Esophagus (tissue), 2 donors: ENCODE measurements around the gene CEACAM5. TPM values are rescaled to one million over a fixed set of nuclear protein-coding genes. Genes with fewer than 3 reads are reported as not detected.
A peak's percentile ranks its signal among the peaks of the same experiment; 100 is the strongest.

Experiments used
- H3K27ac ChIP-seq, 2 donors: one replicate each; pipeline ENCODE4 v1.5.1; 2013; ENCODE audit warnings: low read depth in 2 of 2, mild to moderate bottlenecking in 2 of 2, inconsistent platforms in 1 of 2, low read length in 1 of 2, moderate library complexity in 1 of 2
- H3K27me3 ChIP-seq, 2 donors: one replicate each; pipeline ENCODE4 v1.6.1; 2013; ENCODE audit warnings: low read length in 2 of 2, control low read depth in 1 of 2, mild to moderate bottlenecking in 1 of 2; ENCODE audit not compliant: insufficient read depth in 2 of 2, control insufficient read depth in 1 of 2
- H3K36me3 ChIP-seq, 2 donors: one replicate each; pipeline ENCODE4 v1.6.1; 2013; ENCODE audit warnings: low read length in 1 of 2; ENCODE audit not compliant: control insufficient read depth in 2 of 2, insufficient read depth in 2 of 2
- H3K4me1 ChIP-seq, 2 donors: one replicate each; pipeline ENCODE4 v1.6.1; 2013; ENCODE audit warnings: low read length in 1 of 2; ENCODE audit not compliant: control insufficient read depth in 2 of 2, insufficient read depth in 2 of 2
- H3K4me3 ChIP-seq, 2 donors: one replicate each; pipeline ENCODE4 v1.5.1; 2013; ENCODE audit warnings: low read length in 2 of 2, mild to moderate bottlenecking in 2 of 2, low read depth in 1 of 2, moderate library complexity in 1 of 2
- H3K9me3 ChIP-seq, 2 donors: one replicate each; pipeline ENCODE4 v1.6.1; 2013; ENCODE audit warnings: mild to moderate bottlenecking in 2 of 2, low read depth in 1 of 2, low read length in 1 of 2, moderate library complexity in 1 of 2; ENCODE audit not compliant: control insufficient read depth in 2 of 2, insufficient read depth in 1 of 2
- WGBS, 2 donors: extraction: QIAGEN DNeasy Blood & Tissue Kit; methylation state at CpG; one replicate each; pipeline ENCODE4 v1.1.7; 2013; 5-methylcytosine and 5-hydroxymethylcytosine counted together
- polyA plus RNA-seq, 2 donors: library from polyadenylated mRNA; stranded (reverse); fragments of 200-250 nt; gene quantifications; one replicate each; pipeline ENCODE4 v1.2.3, GENCODE V29; 2013
- donor health status: healthy with polysubstance abuse.
- donor health status: Bipolar disorder and iron deficiency.

Gene CEACAM5
- polyA plus RNA-seq, 2 donors: 148 to 172 TPM

DNA sequence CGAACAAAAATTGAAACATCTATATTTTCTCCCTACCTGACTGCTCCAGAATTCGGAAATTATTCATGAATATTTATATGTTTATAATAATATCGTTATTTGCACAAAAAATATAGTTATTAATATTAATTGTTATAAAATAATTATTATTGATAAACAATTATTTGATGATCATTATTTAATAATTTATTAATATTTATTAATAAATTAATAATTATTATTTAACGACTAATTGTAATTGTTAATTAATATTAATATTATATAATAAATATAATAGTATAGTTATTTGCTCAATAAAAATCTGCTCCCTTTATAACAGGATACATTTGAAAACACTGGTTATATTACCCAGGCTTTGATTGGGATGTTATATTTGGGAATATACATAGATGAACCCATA is 61.2 kb downstream of the CEACAM5 start:
- 93 to 95% methylated on average over 4 of the region's 4 CpGs for WGBS, 2 donors
- Histone ChIP-seq H3K27me3 (no peaks in the 10 kb centered on the region), H3K4me1 (no peaks in the 10 kb centered on the region), H3K36me3 (no peaks in the 10 kb centered on the region), H3K9me3 (no peaks in the 10 kb centered on the region), H3K4me3 (no peak overlapping the region), H3K27ac (no peak overlapping the region)

DNA sequence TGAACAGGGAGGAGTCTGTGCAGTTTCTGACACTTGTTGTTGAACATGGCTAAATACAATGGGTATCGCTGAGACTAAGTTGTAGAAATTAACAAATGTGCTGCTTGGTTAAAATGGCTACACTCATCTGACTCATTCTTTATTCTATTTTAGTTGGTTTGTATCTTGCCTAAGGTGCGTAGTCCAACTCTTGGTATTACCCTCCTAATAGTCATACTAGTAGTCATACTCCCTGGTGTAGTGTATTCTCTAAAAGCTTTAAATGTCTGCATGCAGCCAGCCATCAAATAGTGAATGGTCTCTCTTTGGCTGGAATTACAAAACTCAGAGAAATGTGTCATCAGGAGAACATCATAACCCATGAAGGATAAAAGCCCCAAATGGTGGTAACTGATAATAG is 63.0 kb downstream of the CEACAM5 start:
- peak overlapping the region; percentile 32 to 53 for H3K27ac ChIP-seq
- H3K36me3 ChIP-seq: no peaks in the 10 kb centered on the region
- WGBS, 2 donors: 64 to 84% methylated on average over 2 of the region's 2 CpGs
- no peak overlapping the region for H3K4me3 ChIP-seq
- H3K27me3 ChIP-seq: no peaks in the 10 kb centered on the region
- no peaks in the 10 kb centered on the region for H3K4me1 ChIP-seq
- H3K9me3 ChIP-seq: no peaks in the 10 kb centered on the region

DNA sequence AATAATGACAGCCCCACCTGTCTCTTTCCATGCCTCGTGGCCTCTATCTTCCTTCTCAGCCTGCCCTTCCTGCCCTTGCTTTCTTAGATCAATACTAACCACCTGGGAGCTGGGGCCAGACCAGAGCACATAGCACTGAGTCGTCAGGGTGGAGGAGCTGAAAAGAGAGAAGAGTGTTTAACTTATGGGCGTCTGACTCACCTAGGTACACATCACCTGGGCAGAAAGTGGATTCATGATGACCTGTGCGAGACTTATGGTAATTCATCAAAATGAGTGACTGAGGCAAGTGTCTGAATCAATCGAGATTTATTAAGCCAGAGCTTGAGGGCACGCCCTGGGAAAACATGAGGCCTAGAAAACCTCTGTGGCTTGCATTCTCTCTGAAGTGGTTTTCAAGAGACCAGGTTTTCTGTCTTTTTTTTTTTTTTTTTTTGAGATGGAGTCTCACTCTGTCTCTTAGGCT is 66.1 kb downstream of the CEACAM5 start:
- no peaks in the 10 kb centered on the region for H3K36me3 ChIP-seq
- H3K4me1 ChIP-seq: no peaks in the 10 kb centered on the region
- no peak overlapping the region for H3K4me3 ChIP-seq
- WGBS, 2 donors: 26 to 30% methylated on average over 6 of the region's 6 CpGs
- peak overlapping the region; percentile 84 to 93 for H3K27ac ChIP-seq
- no peaks in the 10 kb centered on the region for H3K9me3 ChIP-seq
- no peaks in the 10 kb centered on the region for H3K27me3 ChIP-seq

- H3K36me3 ChIP-seq: no peaks in the 10 kb centered on the region
- H3K4me1 ChIP-seq: no peaks in the 10 kb centered on the region
- H3K9me3 ChIP-seq: no peaks in the 10 kb centered on the region
- no peaks in the 10 kb centered on the region for H3K27me3 ChIP-seq
- H3K27ac ChIP-seq: peak overlapping the region; percentile 66 to 68
- no peak overlapping the region for H3K4me3 ChIP-seq
- WGBS, 2 donors: 48 to 72% methylated on average over 2 of the region's 2 CpGs
Observed at GRCh38 chr19:41776700-41777099, 68.3 kb downstream of the CEACAM5 start.

Other genes starting within 250 kb of the CEACAM5 start
- gene CEACAM21, start 132.5 kb upstream of the CEACAM5 start, polyA plus RNA-seq: under 1 TPM; 0.24 to 0.66 TPM
- gene CEACAM4, start 81.6 kb upstream of the CEACAM5 start, polyA plus RNA-seq: under 1 TPM; 0.47 to 0.58 TPM
- 10 to 100 TPM; 59.6 to 96.6 TPM for gene CEACAM7, start 20.4 kb upstream of the CEACAM5 start, polyA plus RNA-seq
- gene CEACAM6, start 46.9 kb downstream of the CEACAM5 start, polyA plus RNA-seq: 100 to 1,000 TPM; 120 to 141 TPM
- gene CEACAM3, start 88.0 kb downstream of the CEACAM5 start, polyA plus RNA-seq: 1 to 10 TPM in 1 of 2 donors, under 1 TPM in 1; 0.76 to 3.1 TPM
- gene LYPD4, start 136.1 kb downstream of the CEACAM5 start, polyA plus RNA-seq: not detected
- gene DMRTC2, start 136.4 kb downstream of the CEACAM5 start, polyA plus RNA-seq: under 1 TPM in 1 of 2 donors, not detected in 1; 0.18 TPM
- 1,000 to 10,000 TPM; 2,678 to 3,536 TPM for gene RPS19, start 151.6 kb downstream of the CEACAM5 start, polyA plus RNA-seq
- under 1 TPM; 0.31 to 0.57 TPM for gene CD79A, start 168.7 kb downstream of the CEACAM5 start, polyA plus RNA-seq
- gene ARHGEF1, start 174.6 kb downstream of the CEACAM5 start, polyA plus RNA-seq: 100 to 1,000 TPM in 1 of 2 donors, 10 to 100 TPM in 1; 51.2 to 104 TPM
- under 1 TPM; 0.07 to 0.24 TPM for gene ERFL, start 219.8 kb downstream of the CEACAM5 start, polyA plus RNA-seq